NB4 (cell line): ENCODE data around the gene SP5.

ENCODE experiments used
- DNase-seq: peaks from one replicate; pipeline ENCODE4 v3.0.0; 2010; ENCODE audit warnings: low read depth
- H3K4me3 ChIP-seq: one replicate; pipeline ENCODE4 v1.5.1; 2011; ENCODE audit warnings: mild to moderate bottlenecking, low read depth, low read length, moderate library complexity
- CTCF ChIP-seq: IDR thresholded peaks from one replicate; pipeline ENCODE4 v1.5.1; 2012; ENCODE audit warnings: low read depth, low read length
- MAX ChIP-seq: IDR thresholded peaks from 2 replicates; pipeline ENCODE4 v1.6.1; 2011; ENCODE audit warnings: low read depth, low read length
- MYC ChIP-seq: IDR thresholded peaks from 2 replicates; pipeline ENCODE4 v1.6.1; 2011; ENCODE audit warnings: low read depth, low read length
- POLR2A ChIP-seq: IDR thresholded peaks from 2 replicates; pipeline ENCODE4 v1.6.1; 2011; ENCODE audit warnings: mild to moderate bottlenecking; ENCODE audit not compliant: insufficient read length; ENCODE audit errors: extremely low read depth

Gene SP5

GRCh38 chr2:170761572-170761971 lies 46.4 kb downstream of the SP5 start:
- TF ChIP-seq POLR2A (no peak), CTCF (no peak), MYC (no peak), MAX (no peak)
- no peak for DNase-seq
- no peak overlapping the region for H3K4me3 ChIP-seq

- TF ChIP-seq CTCF (no peak), MAX (no peak), MYC (no peak), POLR2A (no peak)
- no peak overlapping the region for H3K4me3 ChIP-seq
- DNase-seq = no peak
Observed at GRCh38 chr2:170762760-170763159, 47.6 kb downstream of the SP5 start.

GRCh38 chr2:170763232-170763631 lies 48.1 kb downstream of the SP5 start:
- TF ChIP-seq CTCF (no peak), MAX (no peak), MYC (no peak), POLR2A (no peak)
- no peak for DNase-seq
- no peak overlapping the region for H3K4me3 ChIP-seq

DNA sequence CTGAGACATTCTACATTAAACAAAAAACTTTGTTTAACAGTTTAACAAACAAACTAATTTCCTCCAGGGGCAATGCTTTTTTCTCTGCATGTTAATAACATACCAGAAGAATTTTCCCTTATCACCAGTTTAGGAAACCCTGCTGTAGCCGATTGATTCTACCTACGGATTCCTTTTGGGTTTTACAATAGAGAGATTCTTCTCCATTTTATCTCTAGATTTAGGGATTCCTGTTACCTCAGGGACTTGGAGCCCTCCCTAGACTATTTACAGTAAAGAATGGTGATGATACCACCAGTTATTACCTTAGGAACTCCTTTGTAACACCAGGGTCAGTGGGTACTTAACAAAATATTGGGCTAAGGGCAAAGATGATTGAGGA lies 49.7 kb downstream of the SP5 start:
- H3K4me3 ChIP-seq = no peak overlapping the region
- TF ChIP-seq POLR2A (no peak), CTCF (no peak), MAX (no peak), MYC (no peak)
- no peak for DNase-seq

DNA sequence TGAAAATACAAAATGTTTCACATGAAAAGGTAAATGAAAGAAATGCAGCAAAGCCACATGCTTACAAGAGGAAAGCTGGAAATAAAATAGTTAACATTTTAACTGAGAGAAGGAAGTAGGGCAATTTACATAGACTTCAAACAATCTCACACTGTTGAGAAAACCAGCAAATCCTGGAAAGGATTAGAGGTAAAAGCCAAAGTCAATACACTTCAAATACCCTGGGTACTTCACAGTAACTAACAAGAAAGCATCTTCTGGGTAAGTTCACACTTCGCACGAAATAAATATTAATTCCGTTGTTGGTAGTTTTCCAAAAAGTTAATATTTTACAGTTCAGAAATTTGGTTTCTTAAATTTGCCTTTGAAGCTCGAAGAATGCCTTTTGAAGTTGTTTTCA lies 51.6 kb downstream of the SP5 start:
- no peak for DNase-seq
- no peak for TF ChIP-seq MYC
- TF ChIP-seq POLR2A = no peak
- no peak for TF ChIP-seq MAX
- TF ChIP-seq CTCF = no peak
- H3K4me3 ChIP-seq = no peak overlapping the region
